HL-60/S4 treated with phorbol 12-myristate 13-acetate at 8.2 ng/mL for 4 days and 3 days (cell line): Measurements from ENCODE around the gene FTCD.
"Not testable (repeated sequence)": the region's sequence is repeated elsewhere in the genome, so short reads cannot be mapped to it uniquely, and the experiment has no call there.

Experiments used
- in situ Hi-C: fragments of 300-500 bp; cut with MboI; formaldehyde crosslinking; loops from 2 replicates; pipeline ENCODE4 v1.15.0; 2022; ENCODE audit warnings: low sequenced_read_pairs

Gene FTCD

GRCh38 chr21:46188226-46189212, 33.1 kb upstream of the FTCD start:
- in situ Hi-C loops: no loop called here

- in situ Hi-C loops: no loop called here
These were observed 32.4 kb upstream of the FTCD start for GRCh38 chr21:46187814-46188213.

- in situ Hi-C loops: no loop called here
These were observed 31.9 kb upstream of the FTCD start for GRCh38 chr21:46187261-46187660.

GRCh38 chr21:46185716-46186115, 30.3 kb upstream of the FTCD start:
- in situ Hi-C loops: no loop called here

GRCh38 chr21:46184625-46185555, 29.5 kb upstream of the FTCD start:
- in situ Hi-C loops: no loop called here

- in situ Hi-C loops: no loop called here
These were observed 28.7 kb upstream of the FTCD start, which contains the start of gene SPATC1L for GRCh38 chr21:46183910-46184624. TSS of gene SPATC1L (minus strand) at chr21:46184459. CDS start at chr21:46182816, 1,643 bp downstream.

- in situ Hi-C loops: not testable (repeated sequence)
These were observed 28.0 kb upstream of the FTCD start for GRCh38 chr21:46183337-46183909.

GRCh38 chr21:46182548-46183336, 27.4 kb upstream of the FTCD start:
- in situ Hi-C loops: no loop called here

- in situ Hi-C loops: no loop called here
These were observed 26.7 kb upstream of the FTCD start for GRCh38 chr21:46181953-46182547.

GRCh38 chr21:46181436-46181835, 26.1 kb upstream of the FTCD start:
- in situ Hi-C loops: no loop called here

GRCh38 chr21:46180778-46181391, 25.5 kb upstream of the FTCD start:
- in situ Hi-C loops: no loop called here

GRCh38 chr21:46180079-46180722, 24.8 kb upstream of the FTCD start:
- in situ Hi-C loops: no loop called here

GRCh38 chr21:46179708-46180078, 24.3 kb upstream of the FTCD start:
- in situ Hi-C loops: no loop called here

GRCh38 chr21:46178961-46179360, 23.6 kb upstream of the FTCD start:
- in situ Hi-C loops: no loop called here

GRCh38 chr21:46176443-46177129, 21.2 kb upstream of the FTCD start:
- in situ Hi-C loops: not testable (repeated sequence)

- in situ Hi-C loops: no loop called here
These were observed 18.2 kb upstream of the FTCD start for GRCh38 chr21:46173573-46173972.

GRCh38 chr21:46172863-46173528, 17.6 kb upstream of the FTCD start:
- in situ Hi-C loops: no loop called here
